ENCODE results near the gene CCDC177.
A peak's percentile ranks its signal among the peaks of the same experiment; 100 is the strongest.

The CCDC177 gene

DNA sequence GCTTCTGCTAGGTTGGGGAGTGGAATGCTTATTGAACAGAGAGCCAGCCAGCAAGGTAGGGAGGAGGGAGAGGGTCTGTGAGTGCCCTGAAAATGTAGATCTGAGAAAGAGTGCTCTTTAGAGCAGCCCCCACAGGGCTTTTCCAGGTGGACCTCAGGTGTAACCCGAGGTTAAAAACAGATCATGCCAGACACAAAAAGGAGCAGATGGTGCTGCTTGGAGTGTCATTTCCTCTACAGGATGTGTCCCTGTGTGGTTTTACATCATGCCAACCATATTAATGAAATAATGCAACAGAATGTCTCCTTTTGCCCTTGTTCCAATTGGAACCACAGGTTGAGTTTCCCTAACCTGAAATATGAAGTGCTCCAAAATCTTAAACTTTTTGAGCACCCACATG is 43.1 kb upstream of the CCDC177 start:
- no peak for DNase-seq
- H3K36me3 ChIP-seq: no peaks in the 10 kb centered on the region
- H3K9me3 ChIP-seq: no peaks in the 10 kb centered on the region
- peaks cover 0 to 100% (median 87%) of the 10 kb centered on the region in 4 donors for H3K4me1 ChIP-seq
- intact Hi-C loops (cut with DNase I; ENCODE audit: low total_unique reads): loop anchor here (10.0 kb wide), 1 partner anchor 47 kb away; no protein-coding TSS in a partner anchor
- TF ChIP-seq, protein P1, sequence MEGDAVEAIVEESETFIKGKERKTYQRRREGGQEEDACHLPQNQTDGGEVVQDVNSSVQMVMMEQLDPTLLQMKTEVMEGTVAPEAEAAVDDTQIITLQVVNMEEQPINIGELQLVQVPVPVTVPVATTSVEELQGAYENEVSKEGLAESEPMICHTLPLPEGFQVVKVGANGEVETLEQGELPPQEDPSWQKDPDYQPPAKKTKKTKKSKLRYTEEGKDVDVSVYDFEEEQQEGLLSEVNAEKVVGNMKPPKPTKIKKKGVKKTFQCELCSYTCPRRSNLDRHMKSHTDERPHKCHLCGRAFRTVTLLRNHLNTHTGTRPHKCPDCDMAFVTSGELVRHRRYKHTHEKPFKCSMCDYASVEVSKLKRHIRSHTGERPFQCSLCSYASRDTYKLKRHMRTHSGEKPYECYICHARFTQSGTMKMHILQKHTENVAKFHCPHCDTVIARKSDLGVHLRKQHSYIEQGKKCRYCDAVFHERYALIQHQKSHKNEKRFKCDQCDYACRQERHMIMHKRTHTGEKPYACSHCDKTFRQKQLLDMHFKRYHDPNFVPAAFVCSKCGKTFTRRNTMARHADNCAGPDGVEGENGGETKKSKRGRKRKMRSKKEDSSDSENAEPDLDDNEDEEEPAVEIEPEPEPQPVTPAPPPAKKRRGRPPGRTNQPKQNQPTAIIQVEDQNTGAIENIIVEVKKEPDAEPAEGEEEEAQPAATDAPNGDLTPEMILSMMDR (IDR thresholded peaks at IDR 0.05): no peak
- H3K27me3 ChIP-seq: no peaks in the 10 kb centered on the region
- peak overlapping the region in 1 of 2 donors; percentile 92 for H3K27ac ChIP-seq
- no peak overlapping the region for H3K4me3 ChIP-seq

- no peak for DNase-seq
- Histone ChIP-seq H3K27me3 (no peaks in the 10 kb centered on the region), H3K4me3 (peak overlapping the region in 1 of 2 donors; percentile 35), H3K27ac (peak overlapping the region; percentile 92 to 97), H3K4me1 (peaks cover 0 to 89% (median 82%) of the 10 kb centered on the region in 4 donors), H3K36me3 (no peaks in the 10 kb centered on the region), H3K9me3 (no peaks in the 10 kb centered on the region)
- intact Hi-C loops (cut with DNase I; ENCODE audit: low total_unique reads): loop anchor here (10.0 kb wide), 1 partner anchor 48 kb away; no protein-coding TSS in a partner anchor
- TF ChIP-seq, protein P1 (IDR thresholded peaks at IDR 0.05): no peak
These were observed 41.7 kb upstream of the CCDC177 start for GRCh38 chr14:69616408-69616773.

DNA sequence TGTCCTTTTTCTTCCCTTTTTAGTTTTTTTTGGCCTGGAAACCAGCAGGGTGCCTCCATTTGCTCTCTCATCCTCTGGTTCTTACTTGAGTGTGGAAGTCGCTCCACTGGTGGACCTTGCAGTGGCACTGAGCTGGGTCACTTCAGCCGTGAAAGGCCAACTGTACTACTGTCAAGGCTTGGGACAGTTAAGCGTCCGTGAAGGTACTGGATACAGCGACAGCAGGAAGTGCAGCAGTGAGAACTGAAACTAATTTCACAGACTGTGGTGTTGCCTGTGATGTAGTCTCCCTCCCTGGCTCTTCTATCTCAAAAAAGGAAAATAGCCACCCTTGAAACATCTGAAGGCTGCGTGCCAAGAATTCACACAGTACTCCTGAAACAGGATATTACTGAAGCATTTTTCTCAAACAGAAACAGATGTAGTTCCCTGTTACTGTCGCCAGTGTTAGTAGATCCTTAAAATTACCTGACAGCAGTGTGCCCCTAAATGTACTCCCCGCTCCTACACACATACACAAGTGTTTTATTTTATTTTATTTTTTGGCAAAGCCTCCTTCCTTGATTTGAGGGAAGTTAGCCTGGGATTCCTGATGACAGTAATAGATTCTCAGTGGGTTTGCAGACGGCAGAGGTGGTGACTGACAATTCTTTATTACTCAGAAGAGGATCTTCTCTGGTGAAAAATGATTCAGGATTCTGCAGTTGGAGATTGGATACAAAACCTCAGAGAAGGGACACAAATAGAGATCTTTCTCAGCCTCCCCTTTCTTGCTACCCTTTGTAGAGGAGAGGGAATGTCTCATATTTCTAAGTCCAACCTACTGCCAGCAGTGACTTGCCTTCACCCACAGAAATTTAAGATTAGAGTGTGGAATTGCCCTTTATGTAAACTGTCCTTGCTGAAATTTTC is 41.1 kb upstream of the CCDC177 start:
- intact Hi-C loops (cut with DNase I; ENCODE audit: low total_unique reads): loop anchor here (10.0 kb wide), 1 partner anchor 49 kb away; no protein-coding TSS in a partner anchor
- Histone ChIP-seq H3K9me3 (no peaks in the 10 kb centered on the region), H3K27me3 (no peaks in the 10 kb centered on the region), H3K4me1 (peaks cover 0 to 86% (median 79%) of the 10 kb centered on the region in 4 donors), H3K4me3 (peak overlapping the region; percentile 12 to 35), H3K27ac (peak overlapping the region; percentile 92 to 97), H3K36me3 (no peaks in the 10 kb centered on the region)
- DNase-seq: peak; percentile 65 to 74
- TF ChIP-seq, protein P1 (IDR thresholded peaks at IDR 0.05): no peak

- intact Hi-C loops (cut with DNase I; ENCODE audit: low total_unique reads): loop anchor here (10.0 kb wide), 1 partner anchor 50 kb away; no protein-coding TSS in a partner anchor
These were observed 40.4 kb upstream of the CCDC177 start for GRCh38 chr14:69615121-69615495.

DNA sequence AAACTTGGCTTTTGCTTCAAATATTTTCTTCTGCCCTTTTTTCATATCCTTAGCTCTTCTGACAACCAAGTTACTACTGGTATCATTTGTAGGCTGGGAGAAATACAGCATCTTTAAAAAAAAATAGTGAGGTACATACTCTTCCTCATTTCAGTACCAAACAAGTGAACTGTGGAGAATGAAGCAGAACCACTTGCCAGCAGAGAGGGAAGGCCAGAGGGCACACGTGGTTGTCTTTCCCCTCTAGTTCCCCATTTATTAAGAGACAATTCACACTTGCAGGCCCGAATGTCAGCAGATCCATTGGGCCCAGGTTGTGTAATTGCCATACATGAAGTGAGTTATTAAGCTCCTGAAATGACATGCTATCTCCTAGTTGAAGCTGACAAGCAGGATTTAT is 39.9 kb upstream of the CCDC177 start:
- peaks cover 0 to 83% (median 73%) of the 10 kb centered on the region in 4 donors for H3K4me1 ChIP-seq
- H3K4me3 ChIP-seq: peak overlapping the region in 1 of 2 donors; percentile 91
- no peaks in the 10 kb centered on the region for H3K36me3 ChIP-seq
- H3K9me3 ChIP-seq: no peaks in the 10 kb centered on the region
- intact Hi-C loops (cut with DNase I; ENCODE audit: low total_unique reads): loop anchor here (10.0 kb wide), 1 partner anchor 50 kb away; no protein-coding TSS in a partner anchor
- H3K27me3 ChIP-seq: no peaks in the 10 kb centered on the region
- H3K27ac ChIP-seq: peak overlapping the region; percentile 92 to 97
- TF ChIP-seq, protein P1 (IDR thresholded peaks at IDR 0.05): no peak
- peak; percentile 75 to 81 for DNase-seq

More at GRCh38 chr14:69615121-69615495, 40.4 kb upstream of the CCDC177 start:
- TF ChIP-seq, protein P1 (IDR thresholded peaks at IDR 0.05): no peak
- Histone ChIP-seq H3K4me1 (peaks cover 0 to 86% (median 78%) of the 10 kb centered on the region in 4 donors), H3K27ac (peak overlapping the region; percentile 92 to 97), H3K36me3 (no peaks in the 10 kb centered on the region), H3K27me3 (no peaks in the 10 kb centered on the region), H3K9me3 (no peaks in the 10 kb centered on the region), H3K4me3 (peak overlapping the region; percentile 12 to 35)
- no peak for DNase-seq
